Mucosa of rectum (tissue), 2 donors: ENCODE data around the gene TMEM30B.

Experiments
- H3K27ac ChIP-seq, 2 donors: one replicate each; pipeline ENCODE4 v1.7.0; 2013; ENCODE audit warnings: inconsistent platforms in 2 of 2, low read depth in 2 of 2, low read length in 2 of 2
- H3K27me3 ChIP-seq, 2 donors: one replicate each; pipeline ENCODE4 v1.7.0; 2013; ENCODE audit warnings: low read length in 2 of 2; ENCODE audit not compliant: control insufficient read depth in 2 of 2, insufficient read depth in 2 of 2
- H3K36me3 ChIP-seq, 2 donors: one replicate each; pipeline ENCODE4 v1.7.0; 2013; ENCODE audit warnings: low read length in 2 of 2; ENCODE audit not compliant: control insufficient read depth in 2 of 2, insufficient read depth in 2 of 2
- H3K4me1 ChIP-seq, 2 donors: one replicate each; pipeline ENCODE4 v1.7.0; 2013; ENCODE audit warnings: low read length in 2 of 2, mild to moderate bottlenecking in 1 of 2; ENCODE audit not compliant: control insufficient read depth in 2 of 2, insufficient read depth in 2 of 2
- H3K4me3 ChIP-seq, 2 donors: one replicate each; pipeline ENCODE4 v1.7.0; 2013; ENCODE audit warnings: low read length in 2 of 2
- H3K9ac ChIP-seq, 2 donors: one replicate each; pipeline ENCODE4 v1.7.0; 2013; ENCODE audit warnings: low read length in 2 of 2, low read depth in 1 of 2, mild to moderate bottlenecking in 1 of 2
- H3K9me3 ChIP-seq, 2 donors: one replicate each; pipeline ENCODE4 v1.7.0; 2013; ENCODE audit warnings: low read length in 2 of 2; ENCODE audit not compliant: control insufficient read depth in 2 of 2
- donor health status: healthy.
- donor health status: Normal muscosa, but diverticular disease.

TMEM30B gene

GRCh38 chr14:61285364-61285763, 4.2 kb upstream of the TMEM30B start:
- H3K27me3 ChIP-seq, result peaks cover 2 to 4% of the 10 kb centered on the region in 2 donors
- H3K4me1 ChIP-seq, result peaks cover 5 to 6% of the 10 kb centered on the region in 2 donors
- no peak overlapping the region for H3K27ac ChIP-seq
- no peaks in the 10 kb centered on the region for H3K36me3 ChIP-seq
- H3K4me3 ChIP-seq, result no peak overlapping the region
- H3K9me3 ChIP-seq, result no peaks in the 10 kb centered on the region
- H3K9ac ChIP-seq, result no peak overlapping the region

GRCh38 chr14:61284001-61284400, 2.9 kb upstream of the TMEM30B start:
- Histone ChIP-seq H3K27me3 (peaks cover 4% of the 10 kb centered on the region in 2 donors), H3K9ac (peak overlapping the region in 1 of 2 donors; percentile 31), H3K36me3 (no peaks in the 10 kb centered on the region), H3K4me3 (peak overlapping the region; percentile 41 to 42), H3K27ac (peak overlapping the region in 1 of 2 donors; percentile 34), H3K9me3 (no peaks in the 10 kb centered on the region), H3K4me1 (peaks cover 5 to 6% of the 10 kb centered on the region in 2 donors)

GRCh38 chr14:61282746-61283145, 1.6 kb upstream of the TMEM30B start:
- Histone ChIP-seq H3K36me3 (no peaks in the 10 kb centered on the region), H3K27me3 (peaks cover 4% of the 10 kb centered on the region in 2 donors), H3K27ac (no peak overlapping the region), H3K4me1 (peaks cover 5 to 6% of the 10 kb centered on the region in 2 donors), H3K9me3 (no peaks in the 10 kb centered on the region), H3K9ac (no peak overlapping the region), H3K4me3 (no peak overlapping the region)

GRCh38 chr14:61281948-61282275, 774 bp upstream of the TMEM30B start:
- H3K27me3 ChIP-seq, result peaks cover 4% of the 10 kb centered on the region in 2 donors
- peak overlapping the region; percentile 98 to 99 for H3K27ac ChIP-seq
- no peaks in the 10 kb centered on the region for H3K9me3 ChIP-seq
- peak overlapping the region; percentile 88 to 97 for H3K9ac ChIP-seq
- peaks cover 6% of the 10 kb centered on the region in 2 donors for H3K4me1 ChIP-seq
- H3K4me3 ChIP-seq, result peak overlapping the region in 1 of 2 donors; percentile 81
- no peaks in the 10 kb centered on the region for H3K36me3 ChIP-seq

DNA sequence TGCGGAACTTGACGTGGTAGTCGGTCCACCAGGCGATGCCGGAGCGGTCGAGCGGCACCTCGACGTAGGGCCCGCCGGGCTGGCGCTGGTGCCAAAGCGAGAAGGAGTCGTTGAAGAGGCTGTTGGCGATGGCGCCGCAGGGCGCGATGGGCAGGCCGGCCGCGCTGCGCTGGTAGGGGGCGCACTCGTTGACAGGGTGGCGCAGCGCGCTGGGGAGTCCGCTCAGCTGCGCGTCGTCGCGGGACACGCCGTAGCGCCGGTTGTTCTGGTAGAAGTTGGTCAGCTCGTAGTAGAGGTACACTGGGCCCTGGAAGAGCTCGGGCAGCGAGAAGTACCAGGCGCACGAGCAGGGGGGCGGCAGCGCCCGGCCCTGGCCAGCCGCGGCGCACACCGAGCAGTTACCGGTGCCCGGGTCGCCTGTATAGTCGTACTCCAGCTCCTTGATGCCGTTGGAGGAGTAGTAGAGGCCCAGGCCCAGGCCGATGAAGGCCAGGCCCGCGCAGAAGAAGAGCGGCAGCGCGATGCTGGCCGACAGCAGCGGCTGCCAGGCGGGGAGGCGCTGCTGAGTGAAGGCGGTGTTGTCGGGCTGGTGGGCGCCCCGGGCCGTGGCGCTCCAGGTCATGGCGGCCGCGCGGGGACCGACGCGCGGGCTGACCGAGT, 482 bp downstream of the TMEM30B start:
- Histone ChIP-seq H3K9ac (peak overlapping the region; percentile 88 to 97), H3K36me3 (no peaks in the 10 kb centered on the region), H3K4me1 (peaks cover 6 to 7% of the 10 kb centered on the region in 2 donors), H3K27ac (peak overlapping the region; percentile 98 to 99), H3K9me3 (no peaks in the 10 kb centered on the region), H3K4me3 (peak overlapping the region; percentile 81 to 82), H3K27me3 (peaks cover 4% of the 10 kb centered on the region in 2 donors)

DNA sequence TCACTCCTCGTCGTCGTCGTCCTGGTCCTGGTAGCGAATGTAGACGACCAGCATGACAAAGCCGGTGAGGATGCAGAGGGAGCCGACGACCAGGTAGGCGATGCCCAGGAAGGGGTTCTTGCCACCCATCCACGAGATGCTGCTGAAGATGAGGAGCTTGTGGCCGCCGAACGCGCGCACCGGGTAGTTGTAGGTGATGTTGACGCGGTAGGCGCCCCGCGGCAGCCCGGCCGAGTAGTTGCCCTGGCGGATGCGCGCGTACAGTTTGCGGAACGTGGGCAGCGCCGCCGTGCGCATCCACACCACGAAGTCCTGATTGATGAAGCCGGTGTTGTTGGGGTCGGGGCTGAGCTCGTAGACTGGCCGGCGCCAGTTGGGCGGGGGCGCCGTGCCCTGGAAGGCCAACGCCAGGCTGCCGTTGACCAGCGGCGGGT, 1.0 kb downstream of the TMEM30B start:
- Histone ChIP-seq H3K36me3 (no peaks in the 10 kb centered on the region), H3K4me1 (peaks cover 3 to 7% of the 10 kb centered on the region in 2 donors), H3K9me3 (no peaks in the 10 kb centered on the region), H3K27ac (peak overlapping the region; percentile 98 to 99), H3K9ac (peak overlapping the region; percentile 88 to 97), H3K4me3 (peak overlapping the region; percentile 81 to 82), H3K27me3 (peaks cover 4% of the 10 kb centered on the region in 2 donors)

DNA sequence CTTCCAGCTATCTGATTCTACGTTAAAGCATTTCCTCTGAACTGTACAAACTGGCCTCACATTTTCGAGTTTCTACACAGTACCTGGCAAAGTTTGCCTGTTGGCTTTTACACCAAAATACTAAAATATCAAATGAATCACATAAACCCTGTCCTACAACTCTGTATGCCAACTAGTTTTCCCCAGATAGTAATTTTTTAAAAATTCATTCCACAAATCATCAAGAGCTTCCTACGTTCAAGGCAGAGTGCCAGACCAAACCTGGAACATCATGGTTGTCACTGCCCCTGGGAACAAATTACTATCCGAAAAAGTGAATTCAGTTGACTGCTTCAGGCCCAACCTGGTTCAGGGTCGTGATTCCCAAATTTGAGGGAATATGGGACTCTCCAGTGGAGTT, 2.1 kb downstream of the TMEM30B start:
- peak overlapping the region; percentile 98 to 99 for H3K27ac ChIP-seq
- H3K9ac ChIP-seq, result peak overlapping the region; percentile 88 to 97
- no peaks in the 10 kb centered on the region for H3K36me3 ChIP-seq
- H3K4me3 ChIP-seq, result peak overlapping the region; percentile 81 to 82
- H3K4me1 ChIP-seq, result peaks cover 3 to 7% of the 10 kb centered on the region in 2 donors
- H3K27me3 ChIP-seq, result peaks cover 4% of the 10 kb centered on the region in 2 donors
- no peaks in the 10 kb centered on the region for H3K9me3 ChIP-seq

DNA sequence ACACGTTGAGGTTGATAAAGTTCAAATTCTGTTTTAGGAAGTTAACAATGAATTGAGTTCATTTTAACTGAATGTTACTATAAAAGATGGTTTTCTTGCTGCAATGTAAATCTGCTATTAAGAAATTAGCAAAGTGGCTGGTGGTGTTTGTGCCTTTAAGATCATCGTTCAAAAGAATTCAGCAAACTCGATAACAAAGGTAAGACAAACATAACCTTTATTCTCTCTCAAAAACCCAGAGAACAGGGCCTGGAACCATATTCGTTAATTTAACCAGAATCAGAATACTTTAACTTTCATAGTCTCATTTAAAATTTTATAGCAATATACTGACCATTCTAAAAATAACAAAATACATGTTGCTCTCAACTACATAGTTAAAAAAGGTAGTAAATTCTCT, 3.4 kb downstream of the TMEM30B start:
- H3K4me1 ChIP-seq, result peaks cover 3 to 4% of the 10 kb centered on the region in 2 donors
- peak overlapping the region; percentile 81 to 82 for H3K4me3 ChIP-seq
- H3K27ac ChIP-seq, result no peak overlapping the region
- peaks cover 4% of the 10 kb centered on the region in 2 donors for H3K27me3 ChIP-seq
- H3K9ac ChIP-seq, result peak overlapping the region in 1 of 2 donors; percentile 97
- no peaks in the 10 kb centered on the region for H3K9me3 ChIP-seq
- H3K36me3 ChIP-seq, result no peaks in the 10 kb centered on the region

- no peak overlapping the region for H3K27ac ChIP-seq
- H3K27me3 ChIP-seq, result peaks cover 4% of the 10 kb centered on the region in 2 donors
- no peaks in the 10 kb centered on the region for H3K9me3 ChIP-seq
- no peak overlapping the region for H3K9ac ChIP-seq
- peaks cover 3 to 4% of the 10 kb centered on the region in 2 donors for H3K4me1 ChIP-seq
- no peaks in the 10 kb centered on the region for H3K36me3 ChIP-seq
- peak overlapping the region in 1 of 2 donors; percentile 81 for H3K4me3 ChIP-seq
These were observed 3.9 kb downstream of the TMEM30B start for GRCh38 chr14:61277232-61277631.

DNA sequence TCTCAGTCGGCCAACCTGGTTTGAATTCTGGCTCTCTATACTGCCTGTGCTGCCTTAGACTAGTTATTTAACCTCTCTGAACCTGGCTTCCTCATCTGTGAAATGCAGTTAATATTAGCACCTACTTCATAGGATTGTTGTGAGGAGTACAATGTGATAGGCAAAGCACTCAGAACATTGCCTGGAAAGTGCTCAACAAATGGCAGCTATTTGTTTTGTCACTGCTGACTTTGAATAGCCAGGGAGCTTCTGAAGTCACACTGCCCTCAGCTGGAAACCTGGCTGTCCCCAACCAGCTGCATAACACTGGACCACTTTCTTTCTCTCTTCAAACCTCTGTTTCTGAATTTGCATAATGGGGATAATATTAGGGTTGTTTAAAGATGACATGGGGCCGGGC, 9.6 kb downstream of the TMEM30B start:
- Histone ChIP-seq H3K27ac (no peak overlapping the region), H3K9ac (no peak overlapping the region), H3K36me3 (no peaks in the 10 kb centered on the region), H3K4me3 (no peak overlapping the region), H3K9me3 (no peaks in the 10 kb centered on the region), H3K27me3 (peaks cover 6 to 11% of the 10 kb centered on the region in 2 donors), H3K4me1 (peaks cover 3% of the 10 kb centered on the region in 2 donors)
